OCI-LY7 (cell line): ENCODE measurements around the gene IL12RB2. TPM values are rescaled to one million over a fixed set of nuclear protein-coding genes. Genes with fewer than 3 reads are reported as not detected.

Experiments
- BruUV-seq: library from RNA; stranded (reverse); fragments of 400-500 nt; replicated peaks from 2 replicates; lab custom pipeline; 2021; lab: Mats Ljungman, UMichigan
- CTCF ChIA-PET: fragments of 300-600 bp; sonication (Branson Sonifier 250); formaldehyde crosslinking; loops from one replicate; lab custom pipeline; 2022; ENCODE audit warnings: antibody characterized with exemption; ENCODE audit not compliant: unreplicated experiment; lab: Charles Lee
- POLR2A ChIA-PET: fragments of 300-600 bp; sonication (Branson Sonifier 250); formaldehyde crosslinking; loops from one replicate; lab custom pipeline; 2022; ENCODE audit warnings: antibody characterized with exemption; lab: Charles Lee
- DNase-seq: peaks from one replicate; pipeline ENCODE4 v3.0.0-alpha.2; 2015; ENCODE audit warnings: low spot score
- H2AFZ ChIP-seq: fragments of 200-600 bp; sonication (generic), shearing (Covaris generic); 2 replicates; pipeline ENCODE4 v1.6.1; 2014; ENCODE audit warnings: mild to moderate bottlenecking, antibody characterized with exemption, low read length, moderate library complexity
- H3K27ac ChIP-seq: fragments of 200-600 bp; sonication (generic); 2 replicates; pipeline ENCODE4 v1.5.1; 2014; ENCODE audit warnings: mixed run types, low read depth, mild to moderate bottlenecking, moderate library complexity, low read length, inconsistent platforms; ENCODE audit not compliant: poor library complexity, severe bottlenecking
- H3K36me3 ChIP-seq: fragments of 200-600 bp; sonication (generic); 2 replicates; pipeline ENCODE4 v1.6.1; 2014; ENCODE audit warnings: mild to moderate bottlenecking, antibody characterized with exemption, low read length, moderate library complexity, mixed read lengths; ENCODE audit not compliant: insufficient read depth
- H3K4me1 ChIP-seq: fragments of 200-600 bp; sonication (generic); 2 replicates; pipeline ENCODE4 v1.5.1; 2014; ENCODE audit warnings: mild to moderate bottlenecking, low read length; ENCODE audit not compliant: insufficient read depth, poor library complexity, severe bottlenecking
- H3K4me2 ChIP-seq: fragments of 200-600 bp; sonication (generic); 2 replicates; pipeline ENCODE4 v1.6.1; 2014; ENCODE audit warnings: mild to moderate bottlenecking, low read length
- H3K4me3 ChIP-seq: fragments of 200-600 bp; sonication (generic); 2 replicates; pipeline ENCODE4 v1.5.1; 2014; ENCODE audit warnings: mild to moderate bottlenecking, low read depth, low read length; ENCODE audit not compliant: poor library complexity, severe bottlenecking
- H3K79me2 ChIP-seq: fragments of 200-600 bp; sonication (generic); 2 replicates; pipeline ENCODE4 v1.6.1; 2016; ENCODE audit warnings: low read depth, mild to moderate bottlenecking, low read length, moderate library complexity, mixed read lengths; ENCODE audit not compliant: insufficient read depth
- H3K9me2 ChIP-seq: fragments of 200-600 bp; sonication (generic); 2 replicates; pipeline ENCODE4 v1.6.1; 2016; ENCODE audit warnings: mild to moderate bottlenecking, low read length, mixed read lengths; ENCODE audit not compliant: insufficient read depth
- H3K9me3 ChIP-seq: fragments of 200-600 bp; sonication (generic); 2 replicates; pipeline ENCODE4 v1.6.1; 2014; ENCODE audit warnings: mild to moderate bottlenecking, mixed run types, low read length, mixed read lengths
- H4K20me1 ChIP-seq: fragments of 200-600 bp; sonication (generic); 2 replicates; pipeline ENCODE4 v1.6.1; 2014; ENCODE audit warnings: mild to moderate bottlenecking, antibody characterized with exemption, low read length, moderate library complexity, mixed read lengths; ENCODE audit not compliant: insufficient read depth
- CTCF ChIP-seq: fragments of 200-600 bp; sonication (generic); conservative IDR thresholded peaks from 2 replicates; pipeline ENCODE4 v1.5.1; 2014; ENCODE audit warnings: mild to moderate bottlenecking, antibody characterized with exemption, low read length, moderate library complexity, mixed read lengths
- EZH2phosphoT487 ChIP-seq: fragments of 200-600 bp; sonication (generic); IDR thresholded peaks from 2 replicates; pipeline ENCODE4 v1.6.1; 2018; ENCODE audit warnings: low read depth, borderline replicate concordance, mild to moderate bottlenecking, mixed run types, antibody characterized with exemption, low read length, moderate library complexity, mixed read lengths
- intact Hi-C: fragments of 100-400 bp; cut with micrococcal nuclease; formaldehyde crosslinking; loops from one replicate; pipeline ENCODE4 v1.10.0; 2022; ENCODE audit not compliant: unreplicated experiment
- total RNA-seq, 2 experiments: library from RNA; depleted of rRNA in 1 of 2; stranded (reverse); fragments of >200 nt in 1 of 2; shearing (Covaris generic) in 1 of 2; gene quantifications; 2 replicates each; pipeline ENCODE4 v1.2.3, GENCODE V29; 2014 to 2022

IL12RB2 gene
- total RNA-seq, 2 experiments from 2014 or later: not detected

- H3K4me3 ChIP-seq: no peak overlapping the region
- no peaks in the 10 kb centered on the region for H3K9me2 ChIP-seq
- TF ChIP-seq EZH2phosphoT487: no peak
- TF ChIP-seq CTCF: no peak
- peaks cover 100% of the 10 kb centered on the region for H3K36me3 ChIP-seq
- DNase-seq: no peak
- CTCF ChIA-PET: no interaction called here
- peaks cover 67% of the 10 kb centered on the region for H4K20me1 ChIP-seq
- H3K4me2 ChIP-seq: no peak overlapping the region
- TSS peak; percentile 0 for BruUV-seq
- POLR2A ChIA-PET: interaction anchor here (0.5 to 1.5 kb wide), 2 partner anchors 10 to 23 kb away, joined by 3 to 8 read pairs; partner anchors contain the start of gene SERBP1
- no peaks in the 10 kb centered on the region for H3K9me3 ChIP-seq
- peaks cover 7% of the 10 kb centered on the region for H3K4me1 ChIP-seq
- no peak overlapping the region for H2AFZ ChIP-seq
- intact Hi-C loops: no loop called here
- no peak overlapping the region for H3K27ac ChIP-seq
- peaks cover 98% of the 10 kb centered on the region for H3K79me2 ChIP-seq
Measured at GRCh38 chr1:67420835-67421492, 113.3 kb downstream of the IL12RB2 start.

- ChIA-PET CTCF (interaction anchor here (0.5 kb wide), 1 partner anchor 63 kb away, joined by 3 read pairs; no protein-coding TSS in a partner anchor), POLR2A (interaction anchor here (0.6 to 1.7 kb wide), 13 partner anchors 8 to 474 kb away, joined by 3 to 6 read pairs (median 3); no protein-coding TSS in a partner anchor)
- peaks cover 22% of the 10 kb centered on the region for H3K4me1 ChIP-seq
- H3K79me2 ChIP-seq: peaks cover 90% of the 10 kb centered on the region
- H3K36me3 ChIP-seq: peaks cover 74% of the 10 kb centered on the region
- H4K20me1 ChIP-seq: peaks cover 49% of the 10 kb centered on the region
- BruUV-seq: no TSS peak
- intact Hi-C loops: no loop called here
- H2AFZ ChIP-seq: no peak overlapping the region
- TF ChIP-seq EZH2phosphoT487 (no peak), CTCF (no peak)
- H3K27ac ChIP-seq: no peak overlapping the region
- H3K4me2 ChIP-seq: peak overlapping the region; percentile 77
- DNase-seq: no peak
- H3K9me2 ChIP-seq: no peaks in the 10 kb centered on the region
- no peaks in the 10 kb centered on the region for H3K9me3 ChIP-seq
- peak overlapping the region; percentile 99 for H3K4me3 ChIP-seq
Measured at GRCh38 chr1:67427465-67427864, 119.8 kb downstream of the IL12RB2 start.

GRCh38 chr1:67427947-67428346 is 120.3 kb downstream of the IL12RB2 start:
- Histone ChIP-seq H3K4me2 (peak overlapping the region; percentile 77), H3K79me2 (peaks cover 90% of the 10 kb centered on the region), H2AFZ (no peak overlapping the region), H3K27ac (no peak overlapping the region), H3K36me3 (peaks cover 70% of the 10 kb centered on the region), H3K9me2 (no peaks in the 10 kb centered on the region), H3K9me3 (no peaks in the 10 kb centered on the region), H4K20me1 (peaks cover 49% of the 10 kb centered on the region), H3K4me3 (peak overlapping the region; percentile 99), H3K4me1 (peaks cover 27% of the 10 kb centered on the region)
- POLR2A ChIA-PET: interaction anchor here (0.6 to 1.7 kb wide), 13 partner anchors 8 to 674 kb away, joined by 3 to 6 read pairs (median 3); no protein-coding TSS in a partner anchor
- intact Hi-C loops: no loop called here
- no peak for DNase-seq
- TF ChIP-seq EZH2phosphoT487 (no peak), CTCF (no peak)
- CTCF ChIA-PET: no interaction called here
- no TSS peak for BruUV-seq
